22Rv1 (cell line): Measurements from ENCODE around the gene MAP7D2.
A peak's percentile ranks its signal among the peaks of the same experiment; 100 is the strongest.

Experiments used
- H3K27ac ChIP-seq: fragments of 450-650 bp; 2 replicates; pipeline ENCODE4 v1.5.1; 2017
- CTCF ChIP-seq: fragments of 450-650 bp; IDR thresholded peaks from 2 replicates; pipeline ENCODE4 v1.5.1; 2017; ENCODE audit warnings: mild to moderate bottlenecking
- ZFX ChIP-seq: fragments of 450-650 bp; IDR thresholded peaks from 2 replicates; pipeline ENCODE4 v1.6.1; 2017; ENCODE audit warnings: antibody characterized with exemption, borderline replicate concordance

The MAP7D2 gene

GRCh38 chrX:20038966-20039365 is 77.7 kb downstream of the MAP7D2 start:
- no peak for TF ChIP-seq ZFX
- TF ChIP-seq CTCF, result no peak
- no peak overlapping the region for H3K27ac ChIP-seq

DNA sequence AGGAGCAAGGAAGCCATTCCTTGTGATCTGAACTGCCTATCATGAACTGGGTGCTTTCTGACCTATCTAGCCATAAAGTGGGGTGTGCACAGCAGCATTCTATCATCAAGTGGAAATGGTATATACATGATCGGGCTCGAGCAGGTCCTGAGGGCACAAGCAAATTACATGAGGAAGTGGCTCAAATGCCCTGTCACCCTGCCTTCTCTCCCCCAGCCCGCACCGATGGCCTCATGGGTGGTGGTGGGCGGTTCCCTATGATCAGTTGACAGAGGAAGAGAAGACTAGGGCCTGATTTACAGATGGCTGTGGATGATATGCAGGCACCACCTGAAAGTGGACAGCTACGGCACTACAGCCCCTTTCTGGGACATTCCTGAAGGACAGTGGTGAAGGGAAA is 79.5 kb downstream of the MAP7D2 start:
- H3K27ac ChIP-seq, result no peak overlapping the region
- TF ChIP-seq ZFX, result no peak
- TF ChIP-seq CTCF, result no peak

DNA sequence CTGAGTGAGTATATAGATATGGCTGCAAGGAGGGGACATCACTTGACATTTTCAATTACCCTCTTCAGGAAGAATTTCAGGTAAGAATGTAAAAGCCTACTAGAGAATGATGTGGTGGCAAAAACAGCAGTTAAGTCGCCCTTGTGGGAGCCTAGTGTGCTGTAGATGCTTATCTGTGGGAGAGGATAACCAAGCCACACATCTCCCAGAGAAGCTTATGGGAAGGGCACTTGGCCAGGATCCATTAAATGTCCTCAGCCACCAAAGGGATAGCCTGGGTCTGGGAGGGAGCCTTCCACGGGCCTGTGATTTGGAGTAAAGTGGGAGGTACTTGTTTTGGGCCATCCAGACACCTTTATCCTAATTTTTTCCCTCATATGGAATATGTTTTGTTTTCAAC is 84.5 kb downstream of the MAP7D2 start:
- TF ChIP-seq CTCF (no peak), ZFX (no peak)
- no peak overlapping the region for H3K27ac ChIP-seq

- TF ChIP-seq ZFX, result no peak
- no peak for TF ChIP-seq CTCF
- peak overlapping the region; percentile 89 for H3K27ac ChIP-seq
These were observed 87.0 kb downstream of the MAP7D2 start for GRCh38 chrX:20029728-20030127.

- peak overlapping the region; percentile 89 for H3K27ac ChIP-seq
These were observed 88.1 kb downstream of the MAP7D2 start for GRCh38 chrX:20028588-20028987.

DNA sequence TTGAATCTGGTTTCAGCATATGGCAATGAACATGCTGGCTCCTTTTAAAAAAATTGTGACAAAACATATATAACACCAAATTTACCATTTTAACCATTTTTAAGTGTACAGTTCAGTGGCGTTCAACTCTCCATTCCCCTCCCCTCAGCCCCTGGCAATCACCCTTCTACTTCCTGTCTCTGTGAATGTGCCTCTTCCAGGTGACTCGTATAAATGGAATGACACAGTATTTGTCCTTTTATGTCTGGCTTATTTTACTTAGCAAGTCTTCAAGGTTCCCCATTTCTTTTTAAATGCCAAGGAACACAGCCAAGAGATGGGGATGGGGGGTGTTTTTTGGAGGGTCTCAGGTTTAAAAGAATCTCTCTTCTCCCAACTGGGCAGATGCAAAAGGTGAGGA is 90.4 kb downstream of the MAP7D2 start:
- H3K27ac ChIP-seq, result no peak overlapping the region
- TF ChIP-seq ZFX, result no peak
- TF ChIP-seq CTCF, result no peak

More at GRCh38 chrX:20028588-20028987, 88.1 kb downstream of the MAP7D2 start:
- TF ChIP-seq CTCF, result no peak
- TF ChIP-seq ZFX, result no peak

DNA sequence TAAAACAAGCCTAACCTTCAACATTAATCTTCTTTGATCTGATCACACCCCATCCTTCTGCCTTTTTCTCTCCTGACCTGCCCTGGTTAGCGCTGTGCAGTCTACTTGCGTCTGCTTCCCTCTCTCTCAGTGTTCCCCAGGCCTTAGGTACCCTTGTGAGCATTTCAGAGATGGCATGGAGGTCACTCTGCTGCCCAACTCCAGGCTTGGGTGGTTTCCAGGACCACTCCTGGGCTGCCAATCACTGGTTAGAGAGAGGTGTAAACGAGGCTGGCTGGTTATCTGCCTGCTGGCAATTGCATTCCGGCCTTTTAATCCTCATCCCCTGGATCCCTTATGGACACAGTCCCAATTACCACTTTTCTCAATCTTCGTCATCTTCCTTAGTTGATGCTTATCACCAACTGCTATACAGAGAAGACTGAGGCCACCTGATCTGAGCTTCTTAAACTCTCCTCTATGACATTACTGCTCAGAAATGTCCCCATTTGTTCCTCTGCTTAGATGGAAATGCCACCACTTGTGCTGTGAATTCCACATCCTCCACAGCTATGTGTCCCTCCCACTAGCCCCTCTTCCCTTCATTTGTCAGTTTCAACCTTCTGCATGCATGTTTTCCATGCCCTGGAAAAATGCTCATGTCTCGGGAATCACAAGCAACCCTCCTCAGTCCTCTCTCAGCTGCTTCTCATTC is 96.9 kb downstream of the MAP7D2 start:
- no peak for TF ChIP-seq CTCF
- TF ChIP-seq ZFX, result no peak
- H3K27ac ChIP-seq, result no peak overlapping the region
